GM18520 (cell line): ENCODE data around the gene FAM83F.
"Not testable (repeated sequence)": the region's sequence is repeated elsewhere in the genome, so short reads cannot be mapped to it uniquely, and the experiment has no call there.

Source experiments
- ATAC-seq: cut with Tn5 transposase; IDR thresholded peaks from one replicate; pipeline ENCODE4 v1.9.1; 2021; ENCODE audit not compliant: unreplicated experiment

FAM83F gene

DNA sequence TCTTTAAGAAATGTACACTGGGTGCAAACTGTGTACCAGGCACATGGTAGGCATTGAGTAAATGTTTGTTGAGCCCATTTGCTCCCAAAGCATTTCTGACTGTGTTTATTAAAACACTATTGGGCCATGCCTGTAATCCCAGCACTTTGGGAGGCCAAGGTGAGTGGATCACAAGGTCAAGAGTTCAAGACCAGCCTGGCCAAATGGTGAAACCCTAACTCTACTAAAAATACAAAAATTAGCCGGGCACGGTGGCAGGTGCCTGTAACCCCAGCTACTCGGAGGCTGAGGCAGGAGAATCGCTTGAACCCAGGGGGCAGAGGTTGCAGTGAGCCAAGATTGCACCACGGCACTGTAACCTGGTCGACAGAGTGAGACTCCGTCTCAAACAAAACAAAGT, 1.9 kb upstream of the FAM83F start:
- not testable (repeated sequence) for ATAC-seq

DNA sequence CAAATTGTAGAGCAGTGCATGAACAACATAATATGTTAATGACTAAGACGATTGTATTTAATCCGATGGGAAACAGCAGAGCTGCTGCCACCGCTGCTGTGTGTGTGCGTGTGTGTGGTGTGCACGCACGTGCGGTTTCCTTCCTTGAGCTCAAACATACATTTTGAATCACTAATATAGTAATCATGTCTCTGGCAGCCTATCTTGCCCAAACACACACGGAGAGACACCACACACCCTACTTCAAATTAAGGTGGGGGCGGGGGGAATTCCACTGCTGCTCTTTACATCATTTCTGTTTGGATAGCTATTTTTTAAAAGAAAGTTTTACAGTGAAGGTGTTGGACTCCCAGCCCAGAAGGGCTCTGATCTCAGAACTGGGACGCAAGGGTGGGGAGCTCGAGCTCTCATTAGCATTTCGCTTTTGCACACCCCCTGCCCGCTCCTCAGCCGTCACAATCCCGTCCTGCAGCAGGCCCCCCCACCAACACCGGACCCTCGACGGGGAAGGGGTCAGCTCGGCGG, 651 bp upstream of the FAM83F start:
- ATAC-seq = no peak

GRCh38 chr22:39995393-39996252, 869 bp downstream of the FAM83F start:
- ATAC-seq = no peak

DNA sequence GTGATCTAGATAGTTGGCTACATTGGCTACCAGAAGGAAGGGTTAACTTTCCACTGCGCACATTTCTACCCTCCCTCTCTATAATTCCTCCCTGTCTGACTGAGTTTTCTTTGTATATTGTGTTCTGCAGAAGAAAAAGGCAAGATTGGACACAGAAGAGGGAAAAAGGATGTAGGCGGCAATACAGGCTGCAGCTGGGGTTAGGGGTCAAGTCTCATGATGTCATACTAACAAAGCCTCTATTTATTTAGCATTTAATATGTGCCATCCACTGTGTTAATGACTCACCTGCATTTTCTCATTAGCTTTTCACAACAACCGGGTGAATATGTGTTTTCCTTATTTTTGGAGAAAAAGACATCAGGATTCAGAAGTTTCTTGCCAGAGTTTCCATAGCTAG, 2.0 kb downstream of the FAM83F start:
- no peak for ATAC-seq

DNA sequence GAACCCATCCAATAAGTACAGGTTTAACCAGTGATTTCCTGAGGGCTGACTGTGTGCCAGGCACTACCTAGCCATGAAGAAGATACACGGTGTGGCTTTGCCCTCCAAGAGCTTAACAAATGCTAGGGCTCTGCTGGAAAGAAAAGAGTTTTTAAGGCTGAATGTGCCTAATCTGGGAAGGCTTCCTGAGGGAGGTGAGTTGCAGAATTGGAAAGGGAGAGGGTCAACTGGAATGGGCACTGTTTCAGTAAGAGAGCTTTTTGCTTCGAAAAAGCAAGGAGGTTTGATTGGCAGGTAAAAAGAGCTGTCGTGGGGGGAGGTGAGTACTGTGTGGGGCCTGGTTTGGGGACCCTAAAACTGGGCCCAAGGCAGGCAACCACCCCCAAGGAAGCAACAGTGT, 2.7 kb downstream of the FAM83F start:
- no peak for ATAC-seq

DNA sequence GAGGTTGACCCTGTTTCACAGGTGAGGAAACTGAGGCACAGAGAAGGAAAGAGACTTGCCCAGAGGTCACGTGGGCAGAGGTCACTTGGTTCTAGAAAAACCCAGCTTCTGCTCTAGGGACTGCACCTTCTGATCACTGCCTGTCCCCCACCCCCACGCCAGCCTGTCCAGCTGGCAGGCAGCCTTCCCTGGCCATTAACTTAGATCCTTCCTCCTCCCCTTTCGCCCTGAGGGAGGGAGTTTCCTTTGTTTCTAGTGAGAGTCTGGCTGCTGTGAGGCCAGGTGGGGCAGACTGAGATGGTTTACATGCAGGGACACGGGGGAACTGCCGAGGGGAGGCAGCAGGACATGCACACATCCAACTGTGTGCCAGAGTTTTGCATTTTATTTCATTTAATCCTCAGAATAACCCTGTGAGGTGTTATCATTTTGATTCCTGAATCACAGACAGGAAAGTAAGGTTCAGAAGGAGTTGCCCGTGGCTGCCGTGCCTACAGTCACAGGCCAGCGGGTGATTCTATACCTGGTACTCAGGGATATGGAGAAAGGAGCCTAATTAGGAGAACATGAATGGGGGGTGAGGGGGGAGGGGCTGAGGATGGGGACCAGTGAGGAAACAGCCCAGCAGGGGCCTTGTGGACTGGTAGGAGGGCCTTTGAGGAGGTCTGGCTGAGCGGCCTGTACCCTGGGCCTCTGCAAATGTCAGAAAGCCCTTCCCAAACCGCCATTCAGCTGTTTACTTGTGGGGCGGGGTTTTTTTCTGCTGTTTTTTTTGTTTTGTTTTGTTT, 3.4 kb downstream of the FAM83F start:
- ATAC-seq = no peak

DNA sequence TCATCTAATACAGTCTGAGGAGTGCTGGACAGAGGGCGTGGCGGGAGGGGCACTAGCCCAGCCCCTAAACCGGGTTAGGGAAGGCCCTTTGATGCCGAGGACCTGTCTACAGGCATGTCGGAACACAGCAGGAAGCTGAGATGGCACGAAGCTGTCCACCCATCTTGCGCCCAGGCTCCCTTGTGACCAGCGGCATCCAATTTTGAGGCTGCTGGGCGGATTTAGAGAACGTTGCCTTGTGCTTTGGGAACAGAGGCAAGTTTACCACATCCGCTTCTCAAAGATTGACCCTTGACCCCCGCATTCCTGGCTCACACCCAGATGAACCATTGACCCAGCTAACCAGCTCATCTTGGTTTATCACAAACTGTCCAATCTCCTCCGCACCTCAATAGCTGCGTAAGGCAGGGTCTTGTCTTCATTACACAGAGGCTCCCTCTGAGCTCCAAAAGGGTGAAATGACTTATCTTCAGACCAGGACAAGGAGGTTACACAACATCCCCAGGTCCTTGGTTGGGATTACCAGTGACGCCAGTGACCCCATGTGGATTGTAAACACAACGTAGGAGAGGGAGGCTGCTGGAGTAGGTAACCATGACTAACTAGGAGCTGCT, 4.5 kb downstream of the FAM83F start:
- no peak for ATAC-seq

GRCh38 chr22:40000171-40000570, 5.4 kb downstream of the FAM83F start:
- no peak for ATAC-seq

DNA sequence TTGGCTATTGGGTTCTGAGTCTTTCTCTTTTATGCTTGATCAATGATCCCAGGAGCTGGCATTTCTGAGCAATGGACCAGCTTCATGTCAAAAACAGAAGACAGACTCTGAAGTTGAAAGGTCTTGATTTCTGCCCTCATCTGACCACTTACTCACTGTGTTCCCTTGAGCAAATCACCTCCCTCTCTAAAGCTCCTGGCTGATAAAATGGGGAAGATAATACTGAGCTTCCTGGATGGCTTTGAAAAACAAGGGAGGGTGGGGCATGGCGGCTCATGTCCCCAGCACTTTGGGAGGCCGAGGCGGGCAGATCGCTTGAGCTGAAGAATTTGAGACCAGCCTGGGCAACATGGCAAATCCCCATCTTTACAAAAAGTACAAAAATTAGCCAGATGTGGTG, 6.4 kb downstream of the FAM83F start:
- no peak for ATAC-seq

- ATAC-seq = no peak
Measured at GRCh38 chr22:40001800-40002577, 7.2 kb downstream of the FAM83F start.

DNA sequence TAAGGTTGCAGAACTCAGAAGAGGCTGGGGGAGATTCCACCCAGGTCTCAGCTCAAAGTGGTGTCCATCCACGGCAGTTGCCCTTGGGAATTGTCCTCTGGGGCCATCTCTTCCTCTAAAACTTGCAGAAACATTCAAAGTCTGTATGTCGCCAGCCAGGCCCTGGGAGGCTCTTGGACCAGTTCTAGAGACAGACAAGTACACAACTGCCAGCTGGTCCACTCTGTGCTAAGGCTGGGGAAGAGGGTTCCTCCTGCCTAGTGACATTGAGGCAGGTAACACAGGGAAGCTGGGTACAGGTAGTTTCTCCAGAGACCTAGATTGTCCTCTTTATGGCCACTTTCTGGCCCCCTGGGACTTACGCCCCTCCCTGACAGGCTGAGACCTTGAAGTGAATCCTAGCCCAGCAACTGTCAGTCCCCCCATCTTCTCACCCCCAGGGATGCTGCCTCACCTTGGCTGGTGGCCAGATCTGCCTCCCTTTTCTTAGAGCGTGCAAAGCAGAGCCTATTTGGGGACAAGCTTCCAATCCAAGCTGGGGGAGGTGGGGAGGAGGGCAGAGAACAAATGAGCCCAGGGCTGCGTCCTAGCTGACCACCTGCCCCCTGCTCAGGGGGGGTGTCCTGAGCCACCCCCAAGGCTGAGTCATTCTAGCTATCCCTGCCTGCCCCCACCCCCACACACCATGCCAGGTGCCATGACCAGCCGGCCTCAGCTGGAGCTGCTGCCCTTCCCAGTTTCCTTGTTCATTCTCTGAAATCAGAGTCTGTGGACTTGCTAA, 8.4 kb downstream of the FAM83F start:
- no peak for ATAC-seq

DNA sequence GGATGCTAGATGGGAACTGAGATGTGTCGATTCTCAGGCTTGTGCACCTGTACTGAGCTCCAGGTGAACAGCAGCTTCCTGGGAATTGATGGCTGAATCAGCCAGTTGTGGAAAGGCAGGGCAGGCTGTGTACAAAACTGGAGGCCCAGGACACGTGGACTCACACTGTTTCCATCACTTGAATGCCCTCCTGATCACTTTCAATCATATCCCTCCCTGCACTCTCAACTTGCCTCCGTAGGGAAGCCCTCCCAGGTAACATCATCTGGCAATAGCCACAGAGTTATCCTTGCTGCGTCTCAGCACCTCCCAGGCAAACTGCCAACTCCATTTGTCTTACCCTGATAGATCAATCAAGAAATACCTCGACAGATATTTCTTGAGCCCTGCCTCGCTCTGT, 10.1 kb downstream of the FAM83F start:
- no peak for ATAC-seq

GRCh38 chr22:40006641-40007040, 11.9 kb downstream of the FAM83F start:
- no peak for ATAC-seq

DNA sequence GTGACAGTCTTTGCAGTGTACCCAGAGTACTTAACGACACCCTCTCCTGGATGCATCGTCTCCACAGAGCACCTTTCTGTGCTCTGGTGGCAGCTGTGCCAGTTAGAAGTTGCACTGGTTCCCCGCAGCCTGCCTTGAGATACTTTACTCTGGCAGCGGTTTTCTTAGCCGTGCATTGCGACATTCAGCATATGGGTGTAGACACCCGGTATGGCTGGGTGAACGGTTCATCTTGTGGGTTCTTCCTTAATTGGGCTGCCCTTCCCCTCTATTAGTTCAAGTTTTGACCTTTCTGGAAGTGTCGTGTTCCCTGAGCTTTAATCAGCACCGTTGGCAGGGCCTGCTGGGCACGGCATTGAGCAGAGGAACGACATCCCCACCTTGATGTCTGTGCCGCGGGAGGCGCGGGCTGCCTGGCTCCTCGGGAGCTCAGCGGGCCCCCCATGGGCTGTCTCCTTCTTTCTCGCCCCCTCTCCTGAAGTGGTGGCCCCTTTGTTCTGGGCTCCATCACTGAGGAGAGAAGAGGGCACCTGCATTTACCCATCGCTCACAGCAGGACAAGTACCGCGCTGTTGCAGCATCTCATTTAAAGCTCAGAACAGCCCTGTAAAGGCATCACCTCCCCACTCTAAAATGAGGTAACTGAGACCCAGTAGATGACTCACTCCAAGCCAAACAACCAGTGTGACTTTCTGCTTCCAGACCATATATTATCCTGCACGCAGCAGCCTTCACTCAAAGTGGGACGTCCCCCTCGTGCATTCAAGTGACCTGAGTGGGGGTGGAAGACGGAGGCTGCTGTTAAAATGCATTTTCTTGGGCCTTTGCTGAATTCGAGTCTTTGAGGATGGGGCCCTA, 13.3 kb downstream of the FAM83F start:
- no peak for ATAC-seq

- no peak for ATAC-seq
Measured at GRCh38 chr22:40008726-40009291, 14.1 kb downstream of the FAM83F start.

GRCh38 chr22:40009292-40009774, 14.6 kb downstream of the FAM83F start:
- ATAC-seq = no peak

DNA sequence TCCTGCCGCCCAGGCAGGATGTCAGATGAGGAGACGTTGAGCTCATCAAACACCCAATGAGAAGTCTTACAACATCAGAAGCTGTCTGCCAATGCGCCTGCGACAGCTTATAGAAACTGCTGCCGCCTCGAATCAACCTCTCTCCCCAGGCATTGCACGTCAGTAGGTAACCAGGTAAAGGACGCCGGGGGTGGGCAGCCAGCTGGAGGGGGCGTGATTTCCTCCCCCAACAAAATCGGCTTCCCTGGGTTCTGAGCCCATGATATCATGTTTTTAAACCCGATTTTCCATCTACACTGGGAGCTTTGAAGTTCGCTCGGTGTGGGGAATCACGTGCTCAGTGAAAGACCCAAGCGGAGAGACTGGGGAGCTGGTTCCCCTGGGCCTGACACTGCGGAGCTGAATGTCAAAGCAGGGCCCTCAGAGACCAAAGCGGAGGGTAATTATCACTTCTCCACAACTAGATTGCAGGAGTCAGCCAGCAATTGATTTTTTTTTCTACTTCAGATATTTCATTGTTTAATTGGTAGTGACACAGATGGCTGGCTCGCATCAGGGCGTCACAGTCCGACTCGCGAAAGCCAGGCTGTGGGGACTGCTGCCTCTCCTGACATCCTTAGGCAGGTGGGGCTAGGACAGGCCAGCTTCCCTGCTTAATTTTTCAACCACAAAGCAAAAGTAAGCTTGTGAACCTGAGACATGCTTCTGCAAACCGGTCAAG, 15.4 kb downstream of the FAM83F start:
- ATAC-seq = no peak

DNA sequence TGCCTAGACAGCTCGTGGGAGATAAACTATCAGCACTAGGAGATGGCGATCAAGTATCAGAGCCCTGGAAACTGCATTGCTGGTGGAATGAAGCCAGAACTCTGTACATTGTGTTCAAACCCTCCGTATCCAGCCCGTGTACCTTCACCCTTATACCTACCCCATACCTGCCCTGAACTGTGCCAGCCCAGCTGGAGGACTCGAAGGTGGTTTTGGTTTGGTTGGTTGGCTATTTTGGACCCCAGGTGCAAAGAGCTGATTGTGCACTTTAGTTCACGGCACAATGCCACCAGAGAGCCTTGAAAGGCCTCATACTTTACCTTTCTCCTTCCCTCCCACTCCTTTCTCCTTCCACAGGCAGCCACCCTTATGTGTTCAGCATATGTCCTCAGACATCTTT, 16.0 kb downstream of the FAM83F start:
- ATAC-seq = no peak
